ENCODE results near the gene TMEM132E. TPM values are rescaled to one million over a fixed set of nuclear protein-coding genes. Genes with fewer than 3 reads are reported as not detected.

TMEM132E gene
- total RNA-seq, 4 donors from 2014 or later: 0.11 to 0.13 TPM; not detected in 2

DNA sequence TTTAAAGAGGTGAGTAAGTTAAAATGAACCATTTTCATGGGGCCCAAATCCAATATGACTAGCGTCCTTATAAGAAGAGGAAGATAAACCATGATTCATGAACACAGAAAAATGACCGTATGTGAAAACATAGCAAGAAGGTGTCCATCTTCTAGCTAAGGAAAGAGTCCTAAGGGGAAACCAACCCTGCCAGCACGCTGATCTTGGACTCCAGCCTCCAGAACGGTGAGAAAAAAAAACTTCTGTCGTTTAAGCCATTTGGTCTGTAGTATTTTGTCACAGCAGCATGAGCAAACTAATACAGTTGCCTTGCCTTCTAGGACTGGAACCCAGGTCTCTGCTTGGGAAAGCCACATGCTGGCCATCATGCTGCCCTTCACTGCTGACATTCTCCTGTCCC lies 4.2 kb upstream of the TMEM132E start:
- peaks cover 6% of the 10 kb centered on the region for H3K27me3 ChIP-seq
- intact Hi-C loops (cut with DNase I): no loop called here
- no peak for TF ChIP-seq POLR2A (IDR thresholded peaks at IDR 0.05)
- TF ChIP-seq, protein P1, sequence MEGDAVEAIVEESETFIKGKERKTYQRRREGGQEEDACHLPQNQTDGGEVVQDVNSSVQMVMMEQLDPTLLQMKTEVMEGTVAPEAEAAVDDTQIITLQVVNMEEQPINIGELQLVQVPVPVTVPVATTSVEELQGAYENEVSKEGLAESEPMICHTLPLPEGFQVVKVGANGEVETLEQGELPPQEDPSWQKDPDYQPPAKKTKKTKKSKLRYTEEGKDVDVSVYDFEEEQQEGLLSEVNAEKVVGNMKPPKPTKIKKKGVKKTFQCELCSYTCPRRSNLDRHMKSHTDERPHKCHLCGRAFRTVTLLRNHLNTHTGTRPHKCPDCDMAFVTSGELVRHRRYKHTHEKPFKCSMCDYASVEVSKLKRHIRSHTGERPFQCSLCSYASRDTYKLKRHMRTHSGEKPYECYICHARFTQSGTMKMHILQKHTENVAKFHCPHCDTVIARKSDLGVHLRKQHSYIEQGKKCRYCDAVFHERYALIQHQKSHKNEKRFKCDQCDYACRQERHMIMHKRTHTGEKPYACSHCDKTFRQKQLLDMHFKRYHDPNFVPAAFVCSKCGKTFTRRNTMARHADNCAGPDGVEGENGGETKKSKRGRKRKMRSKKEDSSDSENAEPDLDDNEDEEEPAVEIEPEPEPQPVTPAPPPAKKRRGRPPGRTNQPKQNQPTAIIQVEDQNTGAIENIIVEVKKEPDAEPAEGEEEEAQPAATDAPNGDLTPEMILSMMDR (IDR thresholded peaks at IDR 0.05): no peak
- no peaks in the 10 kb centered on the region for H3K9me3 ChIP-seq
- WGBS, 2 donors: 87 to 93% methylated on average over 5 of the region's 5 CpGs
- no peak for DNase-seq
- no peak overlapping the region for H3K4me3 ChIP-seq (replicated peaks in 1 of 3)
- no peaks in the 10 kb centered on the region for H3K36me3 ChIP-seq
- H3K27ac ChIP-seq: no peak overlapping the region
- H3K4me1 ChIP-seq: peaks cover 15 to 17% of the 10 kb centered on the region in 2 donors

DNA sequence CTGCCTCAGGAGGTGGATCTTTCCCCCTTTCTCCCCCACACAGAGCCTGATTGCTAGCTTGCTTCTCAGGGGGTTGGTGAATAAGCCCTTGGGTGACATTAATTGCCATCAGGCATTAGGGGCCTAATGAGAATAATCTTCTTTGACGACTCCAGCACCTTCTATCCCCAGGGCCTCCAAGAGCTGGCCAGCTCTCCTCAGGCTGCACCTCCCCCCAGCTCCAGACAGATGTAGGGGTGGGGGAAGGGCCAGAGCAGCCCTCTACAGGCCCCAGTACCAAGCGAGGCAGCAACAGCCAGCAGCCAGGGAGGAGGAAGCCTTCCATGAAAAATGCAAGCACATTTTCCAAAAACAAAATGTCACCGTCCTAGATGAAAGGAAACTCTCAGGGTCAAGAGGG lies 1.4 kb upstream of the TMEM132E start:
- Histone ChIP-seq H3K4me1 (peaks cover 27 to 30% of the 10 kb centered on the region in 2 donors), H3K27ac (no peak overlapping the region), H3K36me3 (no peaks in the 10 kb centered on the region), H3K9me3 (no peaks in the 10 kb centered on the region), H3K4me3 (replicated peaks in 1 of 3) (no peak overlapping the region), H3K27me3 (peaks cover 21% of the 10 kb centered on the region)
- TF ChIP-seq, protein P1 (IDR thresholded peaks at IDR 0.05): no peak
- no peak for TF ChIP-seq POLR2A (IDR thresholded peaks at IDR 0.05)
- 63 to 65% methylated on average over 3 of the region's 3 CpGs for WGBS, 2 donors
- no peak for DNase-seq
- intact Hi-C loops (cut with DNase I): no loop called here

DNA sequence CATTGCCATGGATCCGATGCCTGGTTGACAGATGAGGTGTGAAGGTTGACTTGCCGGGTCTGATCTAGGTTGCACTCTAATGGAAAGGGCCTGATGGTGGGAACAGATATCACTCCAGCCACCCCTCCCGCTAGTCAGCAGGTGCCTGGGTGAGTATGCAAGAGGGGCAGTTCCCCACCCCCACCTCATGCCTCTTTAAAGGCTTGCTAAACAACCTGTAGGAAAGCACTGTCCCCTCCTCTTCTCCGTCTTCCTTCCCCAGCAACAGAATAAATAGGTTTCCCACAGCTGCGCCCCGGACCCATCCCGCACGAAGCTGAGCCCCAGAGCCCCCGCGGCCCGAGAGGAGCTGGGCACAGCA lies 746 bp upstream of the TMEM132E start:
- DNase-seq: no peak
- H3K4me1 ChIP-seq: peaks cover 27 to 30% of the 10 kb centered on the region in 2 donors
- TF ChIP-seq, protein P1 (IDR thresholded peaks at IDR 0.05): no peak
- TF ChIP-seq POLR2A (IDR thresholded peaks at IDR 0.05): no peak
- 14 to 22% methylated on average over 11 of the region's 11 CpGs for WGBS, 2 donors
- H3K9me3 ChIP-seq: no peaks in the 10 kb centered on the region
- H3K27me3 ChIP-seq: peaks cover 21% of the 10 kb centered on the region
- intact Hi-C loops (cut with DNase I): no loop called here
- no peak overlapping the region for H3K4me3 ChIP-seq (replicated peaks in 1 of 3)
- no peak overlapping the region for H3K27ac ChIP-seq
- H3K36me3 ChIP-seq: no peaks in the 10 kb centered on the region

DNA sequence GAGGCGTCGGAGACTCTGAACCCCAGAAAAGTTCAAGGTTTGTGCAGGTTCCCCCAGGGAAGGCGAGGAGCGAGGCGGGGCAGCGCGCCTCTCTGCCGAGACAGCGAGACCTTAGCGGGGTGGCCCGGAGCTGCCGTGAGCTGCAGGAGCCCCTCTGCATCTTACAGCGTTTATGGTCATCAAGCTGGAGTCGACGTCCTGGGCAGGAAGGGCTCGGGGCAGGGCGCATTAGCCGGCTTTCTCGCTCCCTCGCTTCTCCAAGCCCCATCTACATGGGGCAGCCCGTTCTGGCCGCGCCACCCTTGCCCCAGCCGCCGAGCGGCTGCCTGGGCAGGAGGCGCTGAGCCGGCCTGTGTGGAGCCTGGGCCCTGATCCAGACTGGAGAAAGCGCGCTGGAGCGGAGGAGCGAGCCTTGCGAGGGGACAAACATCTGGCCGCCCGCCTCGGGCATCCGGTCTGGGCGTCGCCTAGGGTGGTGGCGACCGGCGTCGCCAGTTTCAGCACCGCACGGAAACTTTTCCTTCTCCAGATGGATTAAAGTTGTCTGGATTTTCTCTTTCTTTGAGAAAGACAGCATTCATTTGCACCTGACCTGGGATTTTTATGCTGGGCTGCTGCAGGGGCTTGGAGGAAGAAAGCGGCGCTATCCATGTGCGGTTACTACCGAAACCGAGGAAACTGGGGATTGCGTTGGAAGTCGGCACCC lies 750 bp downstream of the TMEM132E start:
- peaks cover 27 to 30% of the 10 kb centered on the region in 2 donors for H3K4me1 ChIP-seq
- TF ChIP-seq POLR2A (IDR thresholded peaks at IDR 0.05): no peak
- TF ChIP-seq, protein P1 (IDR thresholded peaks at IDR 0.05): no peak
- DNase-seq: peak; percentile 50 to 71
- no peak overlapping the region for H3K27ac ChIP-seq
- H3K4me3 ChIP-seq (replicated peaks in 1 of 3): peak overlapping the region in 2 of 3 donors; percentile 18 to 30
- intact Hi-C loops (cut with DNase I): no loop called here
- H3K36me3 ChIP-seq: no peaks in the 10 kb centered on the region
- WGBS, 2 donors: 2 to 4% methylated on average over 7 to 21 of the region's 52 CpGs
- H3K27me3 ChIP-seq: peaks cover 21% of the 10 kb centered on the region
- H3K9me3 ChIP-seq: no peaks in the 10 kb centered on the region

DNA sequence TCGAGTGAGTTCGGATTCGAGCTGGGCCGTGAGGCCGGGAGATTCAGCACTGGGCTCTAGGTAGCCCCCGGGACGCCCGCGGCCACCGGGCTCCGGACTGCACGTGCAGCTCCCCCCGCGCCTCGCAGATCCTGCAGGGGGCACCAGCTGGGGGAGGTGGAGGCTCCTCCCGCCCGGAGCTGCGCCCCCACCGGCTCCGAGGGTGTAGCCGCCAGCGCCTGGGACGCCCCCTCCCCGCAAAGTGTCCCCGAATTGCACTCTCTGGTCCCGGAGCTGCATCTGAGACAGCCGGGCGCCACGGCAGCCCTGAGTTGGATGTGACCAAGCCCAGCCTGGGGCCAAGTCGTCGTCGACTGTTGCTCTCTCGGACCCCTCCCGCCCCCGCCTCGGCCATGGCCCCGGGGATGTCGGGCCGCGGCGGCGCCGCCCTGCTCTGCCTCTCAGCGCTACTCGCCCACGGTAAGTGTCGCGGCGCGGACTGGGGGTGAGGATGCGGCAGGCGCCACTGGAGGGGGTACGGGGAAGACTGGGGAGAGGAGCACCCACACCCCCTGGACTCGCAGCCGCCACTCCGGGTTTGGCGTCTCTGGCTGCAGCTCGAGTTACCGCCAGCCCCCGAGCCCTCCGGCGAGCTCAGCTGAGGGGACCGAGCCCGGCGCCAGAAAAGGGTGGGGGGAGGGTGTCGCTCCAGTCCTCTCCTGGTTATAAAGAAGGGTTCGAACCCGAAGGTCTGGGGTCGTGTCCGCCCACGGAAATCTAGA lies 1.5 kb downstream of the TMEM132E start:
- Histone ChIP-seq H3K27ac (no peak overlapping the region), H3K36me3 (no peaks in the 10 kb centered on the region), H3K27me3 (peaks cover 21% of the 10 kb centered on the region), H3K9me3 (no peaks in the 10 kb centered on the region), H3K4me3 (replicated peaks in 1 of 3) (peak overlapping the region in 1 of 3 donors; percentile 30), H3K4me1 (peaks cover 27 to 30% of the 10 kb centered on the region in 2 donors)
- TF ChIP-seq, protein P1 (IDR thresholded peaks at IDR 0.05): no peak
- TF ChIP-seq POLR2A (IDR thresholded peaks at IDR 0.05): no peak
- 1 to 3% methylated on average over 22 of the region's 71 CpGs for WGBS, 2 donors
- intact Hi-C loops (cut with DNase I): no loop called here
- DNase-seq: no peak
